Mesothelial cell of epicardium (in vitro differentiated cells): ENCODE data around the gene GET4. TPM values are rescaled to one million over a fixed set of nuclear protein-coding genes. Genes with fewer than 3 reads are reported as not detected.
A peak's percentile ranks its signal among the peaks of the same experiment; 100 is the strongest.

ENCODE experiments used
- DNase-seq, 2 experiments: peaks; one replicate each; pipeline ENCODE4 v3.0.0; 2021; ENCODE audit warnings: low spot score in 2 of 2; ENCODE audit not compliant: unreplicated experiment in 2 of 2
- H3K27ac Mint-ChIP-seq: 2 replicates; pipeline ENCODE4 v1.8.0; 2021; ENCODE audit warnings: mixed read lengths
- H3K27me3 Mint-ChIP-seq: 2 replicates; pipeline ENCODE4 v1.8.0; 2021; ENCODE audit warnings: low read depth, mixed read lengths
- H3K36me3 Mint-ChIP-seq: 2 replicates; pipeline ENCODE4 v1.8.0; 2021; ENCODE audit warnings: mixed read lengths
- H3K4me1 Mint-ChIP-seq: 2 replicates; pipeline ENCODE4 v1.8.0; 2021; ENCODE audit warnings: mixed read lengths
- H3K4me3 Mint-ChIP-seq: 2 replicates; pipeline ENCODE4 v1.8.0; 2021; ENCODE audit warnings: mild to moderate bottlenecking, moderate library complexity, mixed read lengths
- H3K9me3 Mint-ChIP-seq: 2 replicates; pipeline ENCODE4 v1.8.0; 2021; ENCODE audit warnings: mixed read lengths
- CTCF ChIP-seq: fragments of 200-600 bp; sonication (generic); IDR thresholded peaks from one replicate; pipeline ENCODE4 v1.5.0; 2021; ENCODE audit warnings: antibody characterized with exemption; ENCODE audit not compliant: unreplicated experiment
- total RNA-seq: library from RNA; stranded (reverse); gene quantifications from 3 replicates; pipeline ENCODE4 v1.2.1, GENCODE V29; 2021

GET4 gene
- total RNA-seq, 1 donor from 2014 or later: 77.6 TPM

DNA sequence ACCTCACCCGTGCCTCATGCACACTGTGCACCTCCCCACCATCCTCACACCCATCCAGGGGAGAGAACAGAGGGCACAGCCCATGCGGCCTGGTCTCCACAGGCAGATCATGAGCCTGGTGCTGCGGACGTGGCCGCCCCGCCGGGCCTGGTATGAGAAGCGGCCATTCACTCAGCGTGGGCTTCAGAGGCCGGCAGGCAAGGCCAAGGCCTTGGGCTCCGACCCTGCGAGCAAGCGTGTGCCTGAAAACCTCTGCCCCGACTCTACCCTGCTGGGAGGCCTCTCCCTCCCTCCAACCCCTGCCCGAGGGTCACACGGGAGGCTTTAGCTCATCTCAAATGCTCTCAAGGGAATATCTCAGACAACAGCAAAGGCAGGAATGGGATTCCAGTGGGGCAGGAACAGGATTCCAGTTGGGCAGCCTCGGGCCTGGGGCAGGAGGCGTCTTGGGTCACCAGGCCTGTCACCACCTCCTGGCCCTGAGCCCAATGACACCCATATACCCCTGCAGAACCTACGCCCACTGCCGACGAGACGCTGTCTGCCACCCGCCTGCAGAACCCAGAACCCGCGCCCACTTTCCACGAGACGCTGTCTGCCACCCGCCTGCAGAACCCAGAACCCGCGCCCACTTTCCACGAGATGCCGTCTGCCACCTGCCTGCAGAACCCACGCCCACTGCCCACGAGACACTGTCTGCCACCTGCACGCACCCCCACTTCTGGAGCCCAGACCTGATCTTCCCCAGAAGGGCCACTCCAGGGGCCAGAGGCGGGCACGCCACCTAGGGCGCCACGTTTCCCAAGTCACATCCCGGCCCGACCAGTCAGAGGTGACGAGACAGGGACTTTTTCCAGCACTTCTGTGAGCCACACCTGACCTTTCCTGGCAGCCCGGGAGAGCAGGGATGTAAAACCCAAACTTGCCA, 39.2 kb downstream of the GET4 start:
- Mint-ChIP-seq H3K4me1 (peaks cover 16% of the 10 kb centered on the region), H3K27ac (no peak overlapping the region)

GRCh38 chr7:916291-916941, 40.1 kb downstream of the GET4 start:
- H3K27me3 Mint-ChIP-seq: no peaks in the 10 kb centered on the region
- peak in 1 of 2 experiments; percentile 62 for DNase-seq

More for the DNA sequence above, 39.2 kb downstream of the GET4 start:
- H3K9me3 Mint-ChIP-seq: no peaks in the 10 kb centered on the region
- no peak for DNase-seq
- no peaks in the 10 kb centered on the region for H3K36me3 Mint-ChIP-seq
- no peak for TF ChIP-seq CTCF
- H3K27me3 Mint-ChIP-seq: peaks cover 2% of the 10 kb centered on the region
- no peak overlapping the region for H3K4me3 Mint-ChIP-seq

GRCh38 chr7:917255-918117, 41.1 kb downstream of the GET4 start:
- Mint-ChIP-seq H3K27me3 (no peaks in the 10 kb centered on the region), H3K27ac (no peak overlapping the region), H3K4me3 (no peak overlapping the region), H3K36me3 (no peaks in the 10 kb centered on the region), H3K9me3 (no peaks in the 10 kb centered on the region), H3K4me1 (peaks cover 16% of the 10 kb centered on the region)
- TF ChIP-seq CTCF: no peak
- DNase-seq: no peak

More at GRCh38 chr7:916291-916941, 40.1 kb downstream of the GET4 start:
- Mint-ChIP-seq H3K4me1 (peaks cover 16% of the 10 kb centered on the region), H3K36me3 (no peaks in the 10 kb centered on the region), H3K4me3 (no peak overlapping the region), H3K9me3 (no peaks in the 10 kb centered on the region), H3K27ac (peak overlapping the region; percentile 69)
- no peak for TF ChIP-seq CTCF

DNA sequence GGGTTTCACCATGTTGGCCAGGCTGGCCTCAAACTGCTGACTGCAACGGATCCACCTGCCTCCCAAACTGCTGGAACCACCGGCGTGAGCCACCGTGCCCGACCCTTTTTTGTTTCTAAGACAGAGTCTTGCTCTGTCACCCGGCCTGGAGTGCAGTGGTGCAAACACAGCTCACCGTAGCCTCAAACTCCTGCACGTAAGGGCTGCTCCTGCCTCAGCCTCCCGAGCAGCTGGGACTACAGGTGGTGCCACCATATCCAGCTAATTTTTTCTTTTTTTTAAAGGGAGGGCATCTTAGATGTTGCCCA, 41.7 kb downstream of the GET4 start:
- H3K27me3 Mint-ChIP-seq: no peaks in the 10 kb centered on the region
- no peak for DNase-seq
- no peak overlapping the region for H3K27ac Mint-ChIP-seq
- TF ChIP-seq CTCF: no peak
- H3K4me3 Mint-ChIP-seq: no peak overlapping the region
- no peaks in the 10 kb centered on the region for H3K36me3 Mint-ChIP-seq
- H3K9me3 Mint-ChIP-seq: no peaks in the 10 kb centered on the region
- H3K4me1 Mint-ChIP-seq: peaks cover 17% of the 10 kb centered on the region

DNA sequence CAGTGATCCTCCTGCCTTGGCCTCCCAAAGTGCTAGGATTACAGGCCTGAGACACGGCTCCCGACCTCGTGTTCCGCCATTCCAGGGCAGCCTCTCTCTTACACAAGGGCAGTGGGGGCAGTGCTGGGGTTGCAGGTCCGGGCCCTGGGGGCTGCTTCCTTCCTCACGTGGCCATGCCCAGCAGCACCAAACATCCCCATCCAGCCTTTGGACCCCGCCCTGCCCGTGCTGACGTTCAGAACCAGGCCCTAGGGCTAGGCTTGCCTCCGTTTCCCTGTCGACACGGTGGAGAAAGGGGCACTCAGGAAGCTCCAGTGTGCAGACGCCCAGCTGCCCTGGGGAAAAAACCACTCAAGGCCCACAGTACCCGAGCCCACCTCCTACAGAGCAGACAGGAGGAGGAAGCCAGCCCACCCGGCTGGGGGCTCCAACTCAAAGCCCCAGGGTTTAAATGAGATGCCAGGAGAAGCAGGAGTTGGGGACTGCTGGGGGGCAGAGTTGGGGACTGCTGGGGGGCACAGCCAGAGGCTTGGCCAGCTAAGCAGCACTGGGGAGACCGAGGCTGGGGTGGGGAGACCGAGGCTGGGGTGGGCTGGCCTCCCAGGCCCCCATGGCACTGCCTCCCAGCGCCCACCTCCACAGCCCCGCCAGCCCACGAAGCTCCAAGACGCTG, 42.2 kb downstream of the GET4 start:
- no peaks in the 10 kb centered on the region for H3K27me3 Mint-ChIP-seq
- H3K27ac Mint-ChIP-seq: no peak overlapping the region
- H3K4me1 Mint-ChIP-seq: peaks cover 20% of the 10 kb centered on the region
- TF ChIP-seq CTCF: no peak
- H3K9me3 Mint-ChIP-seq: no peaks in the 10 kb centered on the region
- DNase-seq: peak; percentile 15 to 27
- H3K4me3 Mint-ChIP-seq: no peak overlapping the region
- H3K36me3 Mint-ChIP-seq: no peaks in the 10 kb centered on the region
